DND-41 (cell line): Measurements from ENCODE around the gene ELF1.

ENCODE experiments used
- CTCF ChIP-seq: IDR thresholded peaks from 2 replicates; pipeline ENCODE4 v1.5.1; 2012; ENCODE audit warnings: borderline replicate concordance, low read length, moderate library complexity, mild to moderate bottlenecking; ENCODE audit not compliant: poor library complexity, severe bottlenecking; ENCODE audit errors: extremely low read depth
- EZH2 ChIP-seq: IDR thresholded peaks from 3 replicates; pipeline ENCODE4 v1.6.1; 2012; ENCODE audit warnings: borderline replicate concordance, low read depth, mild to moderate bottlenecking, moderate library complexity, low read length, inconsistent platforms; ENCODE audit not compliant: severe bottlenecking

GRCh38 chr13:41059456-41060081 is 40.5 kb upstream of the ELF1 start:
- TF ChIP-seq CTCF (no peak), EZH2 (no peak)
